Fibroblast of pulmonary artery (primary cell): Measurements from ENCODE around the gene ZFR.
"Not testable (repeated sequence)": the region's sequence is repeated elsewhere in the genome, so short reads cannot be mapped to it uniquely, and the experiment has no call there.

Experiments used
- DNase-seq: peaks from one replicate; pipeline ENCODE4 v3.0.0-alpha.2; 2010; ENCODE audit warnings: low read depth
- H3K4me3 ChIP-seq: replicated peaks from 2 replicates; pipeline ENCODE4 v1.5.1; 2011; ENCODE audit warnings: low read depth, mild to moderate bottlenecking, control low read depth, low read length, moderate library complexity
- TF ChIP-seq, protein P1 (sequence below): IDR thresholded peaks from 2 replicates; pipeline ENCODE4 v1.5.1; 2011; ENCODE audit warnings: mild to moderate bottlenecking, control low read depth, low read length, inconsistent platforms; ENCODE audit errors: missing control alignments

Gene ZFR

DNA sequence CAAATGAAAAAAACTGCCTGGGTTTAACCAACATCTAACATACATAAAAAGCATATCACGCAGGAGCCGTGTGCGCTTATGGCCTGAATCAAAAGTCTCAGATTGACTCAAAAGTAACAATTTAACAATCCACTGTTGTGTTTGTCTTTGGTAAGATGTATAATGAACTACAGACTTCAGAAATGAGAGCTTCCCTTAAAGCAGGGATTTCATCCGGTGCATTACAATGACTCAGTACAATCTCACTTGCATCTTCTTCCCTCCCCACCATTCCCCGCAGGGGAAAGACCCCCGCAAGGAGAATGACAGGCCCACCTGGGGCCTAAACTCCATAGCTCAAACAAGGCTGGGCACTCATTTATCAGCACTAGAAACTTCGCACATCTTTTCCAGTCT, 1.4 kb downstream of the ZFR start:
- peak overlapping the region; percentile 80 for H3K4me3 ChIP-seq
- peak; percentile 16 for DNase-seq
- TF ChIP-seq, protein P1, sequence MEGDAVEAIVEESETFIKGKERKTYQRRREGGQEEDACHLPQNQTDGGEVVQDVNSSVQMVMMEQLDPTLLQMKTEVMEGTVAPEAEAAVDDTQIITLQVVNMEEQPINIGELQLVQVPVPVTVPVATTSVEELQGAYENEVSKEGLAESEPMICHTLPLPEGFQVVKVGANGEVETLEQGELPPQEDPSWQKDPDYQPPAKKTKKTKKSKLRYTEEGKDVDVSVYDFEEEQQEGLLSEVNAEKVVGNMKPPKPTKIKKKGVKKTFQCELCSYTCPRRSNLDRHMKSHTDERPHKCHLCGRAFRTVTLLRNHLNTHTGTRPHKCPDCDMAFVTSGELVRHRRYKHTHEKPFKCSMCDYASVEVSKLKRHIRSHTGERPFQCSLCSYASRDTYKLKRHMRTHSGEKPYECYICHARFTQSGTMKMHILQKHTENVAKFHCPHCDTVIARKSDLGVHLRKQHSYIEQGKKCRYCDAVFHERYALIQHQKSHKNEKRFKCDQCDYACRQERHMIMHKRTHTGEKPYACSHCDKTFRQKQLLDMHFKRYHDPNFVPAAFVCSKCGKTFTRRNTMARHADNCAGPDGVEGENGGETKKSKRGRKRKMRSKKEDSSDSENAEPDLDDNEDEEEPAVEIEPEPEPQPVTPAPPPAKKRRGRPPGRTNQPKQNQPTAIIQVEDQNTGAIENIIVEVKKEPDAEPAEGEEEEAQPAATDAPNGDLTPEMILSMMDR, result no peak

DNA sequence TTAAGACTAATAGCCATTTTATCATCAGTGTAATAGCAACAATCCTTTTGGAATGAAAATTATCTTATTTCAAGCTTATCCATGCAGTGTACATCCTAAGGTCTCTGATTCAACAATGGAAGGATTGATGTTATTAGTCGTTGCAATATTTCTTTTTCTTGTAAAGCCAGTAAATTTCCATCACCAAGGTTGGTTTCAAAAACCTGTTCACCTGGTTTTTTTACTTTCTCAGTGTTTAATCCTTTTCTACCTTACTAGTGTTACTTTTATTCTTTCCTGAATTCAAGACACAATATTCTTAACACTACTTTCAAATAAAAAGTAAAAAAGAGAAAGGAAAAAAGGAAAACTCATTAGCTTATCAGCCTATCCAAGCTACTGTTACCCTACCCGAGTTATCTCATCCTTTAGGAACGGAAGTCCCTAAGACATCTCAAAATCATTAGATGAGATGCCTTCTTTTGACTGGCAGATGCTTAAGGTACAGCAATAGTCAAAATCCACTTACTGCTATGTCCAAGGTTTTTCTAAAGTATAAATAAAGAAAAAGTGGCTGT, 5.4 kb downstream of the ZFR start:
- TF ChIP-seq, protein P1, result no peak
- H3K4me3 ChIP-seq, result no peak overlapping the region
- no peak for DNase-seq

DNA sequence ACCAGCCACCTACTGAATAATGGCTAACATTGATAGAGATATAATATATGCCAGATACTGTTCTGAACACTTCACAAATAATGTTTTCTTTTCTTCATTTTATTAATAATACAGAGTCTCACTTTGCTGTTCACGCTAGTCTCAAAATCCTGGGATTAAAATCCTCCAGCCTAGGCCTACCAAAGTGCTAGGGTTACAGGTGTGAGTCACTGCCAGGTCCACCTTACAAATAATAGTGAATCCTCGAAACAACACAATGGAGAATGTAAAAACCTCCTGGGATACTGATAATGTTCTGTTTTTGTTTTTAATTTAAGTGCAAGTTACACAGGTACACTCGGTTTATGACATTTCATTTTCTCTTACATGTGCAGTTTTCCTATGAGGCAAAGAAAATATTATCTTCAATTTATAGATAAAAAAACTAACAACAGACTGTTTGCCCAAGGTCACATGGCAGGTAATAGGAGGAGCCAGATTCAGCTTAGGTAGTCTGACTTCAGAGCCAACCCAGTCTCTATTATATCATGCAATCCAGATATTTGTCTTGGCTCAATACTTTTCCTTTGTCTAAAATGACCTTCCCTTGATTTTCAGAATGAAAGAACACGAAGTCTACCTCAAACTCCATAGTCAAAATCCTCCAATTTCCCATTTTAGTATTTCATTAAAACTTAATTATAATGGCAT, 7.8 kb downstream of the ZFR start:
- DNase-seq, result no peak
- H3K4me3 ChIP-seq, result no peak overlapping the region
- TF ChIP-seq, protein P1, result no peak

DNA sequence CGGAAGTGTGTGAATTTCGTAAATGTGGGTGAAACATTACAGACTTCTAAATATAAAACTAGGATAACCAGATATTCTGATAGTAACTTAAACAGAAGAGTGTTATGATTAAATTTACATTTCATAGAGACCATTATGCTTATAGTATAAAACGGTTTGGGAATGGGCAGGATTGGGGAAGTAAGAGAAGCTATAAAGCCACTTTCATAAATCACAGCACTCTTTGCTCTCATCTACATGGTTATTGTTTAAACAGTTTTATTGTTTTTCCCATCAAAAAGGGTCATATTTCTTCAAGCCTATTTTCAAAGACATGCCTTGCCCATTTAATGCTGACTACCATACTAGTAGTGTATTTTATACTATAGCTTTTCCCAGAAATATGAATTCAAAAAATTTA, 9.2 kb downstream of the ZFR start:
- TF ChIP-seq, protein P1, result no peak

DNA sequence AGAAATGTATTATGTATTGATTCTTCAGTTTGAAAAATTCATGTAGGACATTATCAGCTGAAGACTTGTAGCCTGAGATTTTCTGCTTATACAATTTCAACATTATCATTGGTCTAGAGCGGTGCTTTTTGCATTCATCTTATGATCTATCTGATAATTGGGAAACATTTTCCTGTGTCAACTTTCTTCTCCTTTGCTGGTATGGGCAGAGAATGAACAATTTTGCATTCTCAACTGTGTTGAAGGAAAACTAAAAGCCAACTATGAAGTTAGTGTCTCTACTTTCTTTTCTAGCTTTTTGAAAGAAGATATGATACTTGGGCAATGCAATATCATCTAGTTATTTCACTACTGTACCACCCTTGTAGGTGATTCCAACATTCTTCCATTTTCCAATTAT, 10.3 kb downstream of the ZFR start:
- DNase-seq, result no peak
- TF ChIP-seq, protein P1, result no peak
- H3K4me3 ChIP-seq, result no peak overlapping the region

More for the DNA sequence above, 9.2 kb downstream of the ZFR start:
- no peak for DNase-seq
- no peak overlapping the region for H3K4me3 ChIP-seq

DNA sequence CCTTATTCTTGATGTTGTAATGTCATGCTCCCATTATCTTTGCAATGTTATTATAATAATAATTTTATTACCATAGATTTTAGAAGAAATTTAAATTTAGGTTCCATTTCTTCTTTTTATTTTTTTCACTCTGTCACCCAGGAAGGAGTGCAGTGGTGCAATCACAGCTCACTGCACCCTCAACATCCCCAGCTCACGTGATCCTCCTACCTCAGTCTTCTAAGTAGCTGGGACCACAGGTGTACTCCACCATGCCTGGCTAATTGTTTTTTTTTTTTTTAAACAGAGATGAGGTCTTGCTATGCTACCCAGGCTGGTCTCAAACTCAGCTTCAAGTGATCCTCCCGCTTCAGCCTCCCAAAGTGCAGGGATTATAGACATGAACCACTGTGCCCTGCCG, 11.9 kb downstream of the ZFR start:
- TF ChIP-seq, protein P1, result no peak
- no peak overlapping the region for H3K4me3 ChIP-seq
- no peak for DNase-seq

DNA sequence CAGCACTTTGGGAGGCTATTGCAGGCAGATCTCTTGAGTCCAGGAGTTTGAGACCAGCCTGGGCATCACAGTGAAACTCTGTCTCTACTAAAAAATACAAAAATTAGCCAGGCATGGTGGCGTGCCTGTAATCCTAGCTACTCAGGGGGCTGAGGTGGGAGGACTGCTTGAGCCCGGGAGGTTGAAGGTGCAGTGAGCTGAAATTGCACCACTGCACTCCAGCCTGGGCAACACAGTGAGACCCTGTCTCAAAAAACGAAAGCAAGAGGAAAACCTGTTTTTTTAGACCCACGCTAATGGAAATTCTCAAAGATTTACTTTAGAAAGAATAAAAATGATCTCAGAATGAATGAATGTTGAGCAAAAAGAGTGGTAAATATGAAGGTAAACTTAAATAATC, 13.7 kb downstream of the ZFR start:
- not testable (repeated sequence) for DNase-seq, H3K4me3 ChIP-seq
